HG03571 (cell line): ENCODE measurements around the gene SELENOV.
"Not testable (repeated sequence)": the region's sequence is repeated elsewhere in the genome, so short reads cannot be mapped to it uniquely, and the experiment has no call there.

Experiments
- ATAC-seq: cut with Tn5 transposase; IDR thresholded peaks from one replicate; pipeline ENCODE4 v1.9.1; 2021; ENCODE audit not compliant: unreplicated experiment

The SELENOV gene, protein sequence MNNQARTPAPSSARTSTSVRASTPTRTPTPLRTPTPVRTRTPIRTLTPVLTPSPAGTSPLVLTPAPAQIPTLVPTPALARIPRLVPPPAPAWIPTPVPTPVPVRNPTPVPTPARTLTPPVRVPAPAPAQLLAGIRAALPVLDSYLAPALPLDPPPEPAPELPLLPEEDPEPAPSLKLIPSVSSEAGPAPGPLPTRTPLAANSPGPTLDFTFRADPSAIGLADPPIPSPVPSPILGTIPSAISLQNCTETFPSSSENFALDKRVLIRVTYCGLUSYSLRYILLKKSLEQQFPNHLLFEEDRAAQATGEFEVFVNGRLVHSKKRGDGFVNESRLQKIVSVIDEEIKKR

DNA sequence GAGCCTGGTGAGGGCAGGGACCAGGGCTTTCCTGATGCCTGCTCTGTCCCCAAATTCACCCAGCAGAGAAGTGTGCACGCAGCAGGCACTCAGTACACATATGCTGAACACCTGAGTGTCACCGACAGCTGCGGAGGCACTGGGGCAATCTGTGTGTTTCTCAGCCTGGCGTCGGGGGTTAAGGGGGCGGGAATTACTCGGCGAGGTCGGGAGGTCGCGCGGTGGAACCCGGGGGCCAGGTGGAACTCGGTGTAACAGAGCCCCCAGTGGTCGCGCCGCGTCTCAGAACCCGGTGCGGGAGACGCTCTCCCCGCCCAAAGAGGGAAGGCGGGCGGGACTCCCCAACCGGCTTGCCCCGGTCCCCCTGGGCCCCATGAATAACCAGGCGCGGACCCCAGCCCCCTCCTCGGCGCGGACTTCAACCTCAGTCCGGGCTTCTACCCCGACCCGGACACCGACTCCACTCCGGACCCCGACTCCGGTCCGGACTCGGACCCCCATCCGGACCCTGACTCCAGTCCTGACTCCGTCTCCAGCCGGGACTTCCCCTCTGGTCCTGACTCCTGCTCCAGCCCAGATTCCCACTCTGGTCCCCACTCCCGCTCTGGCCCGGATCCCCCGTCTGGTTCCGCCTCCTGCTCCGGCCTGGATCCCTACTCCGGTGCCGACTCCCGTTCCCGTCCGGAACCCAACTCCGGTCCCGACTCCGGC is at the start of gene SELENOV:
Gene SELENOV (plus strand): TSS at position 300 of the 711 bp plus-strand sequence. CDS start 74 bp downstream, at position 374.
- ATAC-seq: no peak

DNA sequence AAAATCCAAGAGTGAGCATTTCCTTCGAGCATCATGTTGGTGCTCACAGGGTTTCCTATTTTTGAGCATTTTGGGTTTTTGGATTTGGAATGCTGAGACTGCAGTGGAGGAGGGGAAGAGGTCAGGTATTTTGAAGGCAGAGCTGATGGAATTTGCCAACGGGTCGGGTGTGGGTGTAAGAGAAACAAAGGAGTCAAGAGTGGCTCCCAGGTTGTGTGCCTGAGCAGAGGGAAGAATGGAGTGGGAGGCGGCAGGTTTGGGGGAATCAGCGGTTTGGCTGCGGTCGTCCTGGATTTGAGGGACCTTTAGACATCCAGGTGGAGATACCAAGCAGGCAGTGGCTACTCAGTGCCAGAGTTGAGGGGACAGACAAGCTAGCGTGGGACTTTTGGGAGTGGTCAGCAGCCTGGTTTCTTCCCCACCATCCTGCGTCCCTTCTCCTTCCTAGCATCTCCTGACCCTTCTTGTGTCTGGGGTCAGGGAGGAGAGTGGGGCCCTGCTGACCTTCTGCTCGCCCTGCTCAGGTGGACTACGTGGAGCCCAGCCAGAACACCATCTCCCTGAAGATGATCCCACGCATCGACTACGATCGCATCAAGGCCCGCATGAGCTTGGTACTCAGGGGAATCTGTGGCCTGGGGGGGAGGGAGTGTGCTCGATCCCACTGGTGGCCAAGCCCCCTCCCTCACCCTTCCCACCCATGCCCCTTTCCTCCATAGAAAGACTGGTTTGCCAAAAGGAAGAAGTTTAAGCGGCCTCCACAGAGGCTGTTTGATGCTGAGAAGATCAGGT is 48.8 kb upstream of the SELENOV start:
- ATAC-seq: no peak

DNA sequence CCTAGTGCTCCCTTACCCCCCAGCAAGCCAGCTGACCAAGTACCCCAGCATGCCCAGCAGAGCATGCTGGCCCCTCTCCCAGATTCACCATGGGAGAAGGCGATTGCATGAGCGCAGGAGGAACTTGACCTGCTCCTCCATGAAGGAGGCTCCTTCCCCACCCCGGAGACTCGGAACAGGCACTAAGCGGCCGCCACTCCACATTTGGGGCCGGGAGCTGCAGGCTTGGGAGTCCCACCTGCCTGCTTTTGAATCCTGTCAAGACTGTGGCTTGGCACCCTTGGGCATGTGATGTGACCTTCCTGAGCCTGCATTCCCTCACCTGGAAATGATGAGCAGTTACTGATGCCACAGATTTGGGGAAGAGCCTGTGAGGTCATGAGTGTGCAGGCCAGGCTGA is 47.0 kb upstream of the SELENOV start:
- ATAC-seq: no peak

DNA sequence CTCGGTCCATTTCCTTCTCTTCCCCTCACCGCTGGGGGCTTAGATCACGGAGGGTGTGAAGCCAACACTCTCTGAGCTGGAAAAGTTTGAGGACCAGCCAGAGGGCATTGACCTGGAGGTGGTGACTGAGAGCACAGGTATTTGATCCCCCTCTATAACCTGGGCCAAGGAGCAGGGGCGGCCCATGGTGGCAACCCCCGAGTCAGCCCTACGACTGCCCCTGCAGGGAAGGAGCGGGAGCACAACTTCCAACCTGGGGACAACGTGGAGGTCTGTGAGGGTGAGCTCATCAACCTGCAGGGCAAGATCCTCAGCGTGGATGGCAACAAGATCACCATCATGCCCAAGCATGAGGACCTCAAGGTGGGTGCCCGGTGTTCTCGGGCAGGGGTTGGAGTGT is 45.9 kb upstream of the SELENOV start:
- no peak for ATAC-seq

DNA sequence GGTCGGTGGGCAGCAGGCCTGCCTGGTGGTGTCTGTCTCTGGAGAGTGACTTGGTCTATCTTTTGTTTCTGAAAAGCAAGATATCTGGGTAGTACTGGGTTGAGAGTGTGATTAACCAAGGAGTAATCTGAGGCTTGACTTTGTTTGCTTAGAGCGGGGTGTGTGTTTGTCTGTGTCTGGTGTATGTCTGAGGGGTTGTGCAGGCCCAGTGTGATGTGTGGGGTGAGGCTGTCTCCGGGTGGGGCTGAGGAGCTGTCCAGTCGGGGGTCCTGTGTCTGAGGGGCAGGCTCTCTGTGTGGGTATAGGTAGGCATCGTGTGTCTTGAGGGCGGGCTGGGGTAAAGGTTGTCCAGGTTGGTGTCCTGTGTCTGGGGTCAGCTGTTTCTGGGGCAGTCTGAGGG is 45.4 kb upstream of the SELENOV start:
- no peak for ATAC-seq

DNA sequence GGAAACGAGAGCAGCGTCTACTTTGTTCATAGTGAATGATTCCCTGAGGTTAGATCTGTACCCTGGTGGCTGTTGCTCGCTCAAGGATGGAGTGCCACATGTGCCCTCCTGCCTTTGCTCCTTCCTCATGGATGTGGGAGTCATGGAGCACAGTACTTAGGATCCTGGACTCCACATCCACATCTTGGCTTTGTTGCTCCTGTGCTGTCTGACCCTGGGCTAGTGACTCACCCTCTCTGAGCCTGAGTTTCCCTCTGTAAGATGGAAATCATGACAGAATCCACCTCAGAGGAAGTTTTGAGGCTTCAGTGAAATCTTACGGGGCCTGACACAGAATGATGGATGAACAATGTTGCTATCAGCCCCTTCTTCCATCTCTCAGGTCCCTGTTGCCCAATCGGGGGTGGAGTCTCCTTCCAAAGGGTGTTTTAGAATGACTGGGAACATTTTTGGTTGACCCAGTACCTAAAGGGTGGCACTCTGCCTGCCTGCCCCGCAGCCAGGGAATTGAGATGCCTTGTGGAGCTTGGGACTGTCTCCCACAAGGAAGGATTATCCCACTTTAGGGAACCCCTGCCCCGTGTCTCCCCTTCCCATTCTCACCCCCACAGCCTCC is 44.1 kb upstream of the SELENOV start:
- no peak for ATAC-seq

DNA sequence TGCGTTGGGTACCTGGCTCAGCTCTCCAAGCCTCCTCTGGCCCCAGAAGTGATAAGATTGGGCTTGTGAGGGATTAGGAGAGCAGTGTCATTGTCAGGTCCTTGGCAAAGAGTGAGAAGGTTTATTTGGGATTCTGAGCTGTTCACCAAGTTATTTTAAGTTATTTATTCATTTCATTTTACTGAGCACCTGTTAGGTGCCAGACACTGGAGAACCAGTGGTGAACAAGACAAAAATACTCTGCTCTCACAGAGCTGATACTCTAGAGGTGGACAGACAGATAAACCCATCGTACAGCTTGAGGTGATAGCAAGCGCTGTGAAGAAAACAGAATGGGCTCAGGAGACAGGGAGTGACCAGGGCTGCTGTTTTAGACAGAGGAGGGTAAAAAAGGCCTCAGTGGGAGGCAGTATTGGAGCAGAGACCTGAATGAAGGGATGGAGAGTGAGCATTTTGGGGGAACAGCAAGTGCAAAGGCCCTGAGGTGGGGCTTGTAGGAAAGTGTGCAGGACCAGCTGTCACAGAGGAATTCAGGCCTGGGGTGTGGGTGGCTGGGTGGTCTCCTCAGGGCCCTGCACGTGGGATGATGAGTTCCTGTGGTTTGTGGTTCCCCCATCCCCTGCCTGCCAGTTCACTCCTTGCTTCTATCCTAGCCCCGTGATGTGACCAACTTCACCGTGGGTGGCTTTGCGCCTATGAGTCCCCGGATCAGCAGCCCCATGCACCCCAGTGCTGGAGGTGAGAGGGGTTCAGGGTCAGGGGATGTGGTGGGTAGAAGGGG is 43.0 kb upstream of the SELENOV start:
- no peak for ATAC-seq

DNA sequence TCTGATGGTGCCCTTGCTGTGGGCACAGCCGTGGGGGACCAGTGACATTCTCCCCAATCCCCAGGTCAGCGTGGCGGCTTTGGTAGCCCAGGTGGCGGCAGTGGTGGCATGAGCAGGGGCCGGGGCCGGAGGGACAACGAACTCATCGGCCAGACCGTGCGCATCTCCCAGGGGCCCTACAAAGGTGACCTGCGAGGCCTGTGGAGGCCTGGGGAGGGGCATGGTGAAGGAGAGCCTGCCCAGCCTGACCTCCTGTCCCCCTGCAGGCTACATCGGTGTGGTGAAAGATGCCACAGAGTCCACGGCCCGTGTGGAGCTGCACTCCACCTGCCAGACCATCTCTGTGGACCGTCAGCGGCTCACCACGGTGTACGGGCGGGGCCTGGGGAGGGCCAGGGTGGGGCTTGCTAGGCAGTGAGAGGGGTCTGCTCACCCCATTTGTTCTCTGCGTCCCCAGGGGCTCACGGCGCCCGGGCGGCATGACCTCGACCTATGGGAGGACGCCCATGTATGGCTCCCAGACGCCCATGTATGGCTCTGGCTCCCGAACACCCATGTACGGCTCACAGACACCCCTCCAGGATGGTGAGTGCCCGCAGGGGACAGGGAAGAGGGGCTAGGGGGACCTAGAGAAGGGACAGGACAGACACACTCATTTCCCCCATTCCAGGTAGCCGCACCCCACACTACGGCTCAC is 42.0 kb upstream of the SELENOV start:
- ATAC-seq: no peak

DNA sequence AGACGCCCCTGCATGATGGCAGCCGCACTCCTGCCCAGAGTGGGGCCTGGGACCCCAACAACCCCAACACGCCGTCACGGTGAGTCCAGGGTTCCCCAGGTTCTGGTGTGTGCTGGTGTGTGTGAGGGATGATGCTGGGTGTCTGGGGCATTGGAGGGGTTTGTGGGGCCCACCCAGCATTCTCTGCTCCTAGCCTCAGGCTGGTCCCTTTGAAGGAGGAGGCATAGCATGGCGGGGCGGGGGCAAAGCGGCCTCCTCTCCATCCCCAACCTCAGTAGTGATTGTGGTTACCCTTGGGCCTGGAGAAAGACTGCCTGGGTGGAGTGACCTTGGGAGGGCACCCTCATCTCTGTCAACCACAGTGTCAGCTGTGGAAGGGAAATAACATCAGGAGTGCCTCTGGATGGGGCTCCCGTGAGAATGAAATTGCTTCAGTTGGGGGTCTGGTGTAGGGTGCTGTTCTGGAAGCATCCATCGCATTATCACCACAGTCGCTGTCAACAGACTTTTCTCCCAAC is 41.4 kb upstream of the SELENOV start:
- ATAC-seq: no peak

DNA sequence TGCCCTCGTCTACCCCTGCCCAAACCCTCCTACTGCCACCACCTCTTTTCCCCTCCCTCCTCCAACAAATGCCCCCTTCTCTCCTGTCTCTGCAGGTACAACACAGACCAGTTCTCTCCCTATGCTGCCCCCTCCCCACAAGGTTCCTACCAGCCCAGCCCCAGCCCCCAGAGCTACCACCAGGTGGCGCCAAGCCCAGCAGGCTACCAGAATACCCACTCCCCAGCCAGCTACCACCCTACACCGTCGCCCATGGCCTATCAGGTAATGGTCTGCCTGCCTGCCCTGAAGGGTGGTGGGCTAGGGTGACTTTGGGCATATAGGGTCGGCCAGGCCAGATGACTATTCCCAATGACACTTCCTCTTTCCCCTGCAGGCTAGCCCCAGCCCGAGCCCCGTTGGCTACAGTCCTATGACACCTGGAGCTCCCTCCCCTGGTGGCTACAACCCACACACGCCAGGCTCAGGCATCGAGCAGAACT is 40.8 kb upstream of the SELENOV start:
- ATAC-seq: no peak

DNA sequence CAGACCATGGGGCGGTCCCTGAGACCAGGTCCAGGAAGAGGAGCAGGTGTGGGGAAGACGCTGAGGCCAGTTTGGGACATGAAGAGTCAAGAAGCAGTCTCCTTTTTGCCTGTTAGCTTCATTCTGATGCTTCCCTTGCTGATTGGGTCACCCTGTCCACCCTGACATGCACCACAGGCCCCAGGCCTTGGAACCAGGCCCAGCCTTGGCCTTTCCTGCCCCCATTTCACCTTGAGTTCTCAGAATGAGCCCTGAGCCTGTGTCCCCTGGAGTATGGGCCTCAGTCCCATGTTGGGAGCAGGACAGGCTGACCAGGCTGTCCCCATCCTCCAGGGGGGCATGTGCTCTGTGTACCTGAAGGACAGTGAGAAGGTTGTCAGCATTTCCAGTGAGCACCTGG is 39.2 kb upstream of the SELENOV start:
- no peak for ATAC-seq

DNA sequence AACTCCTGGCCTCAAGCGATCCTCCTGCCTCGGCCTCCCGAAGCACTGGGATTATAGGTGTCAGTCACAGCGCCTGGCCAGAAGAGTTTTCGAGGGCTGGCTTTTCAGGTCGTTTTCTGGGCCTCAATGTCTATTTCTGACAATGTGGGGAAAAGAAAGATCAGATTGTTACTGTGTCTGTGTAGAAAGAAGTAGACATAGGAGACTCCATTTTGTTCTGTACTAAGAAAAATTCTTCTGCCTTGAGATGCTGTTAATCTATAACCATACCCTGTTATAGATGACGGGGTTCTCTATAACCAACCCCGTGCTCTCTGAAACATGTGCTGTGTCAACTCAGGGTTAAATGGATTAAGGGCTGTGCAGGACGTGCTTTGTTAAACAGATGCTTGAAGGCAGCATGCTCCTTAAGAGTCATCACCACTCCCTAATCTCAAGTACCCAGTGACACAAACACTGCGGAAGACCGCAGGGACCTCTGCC is 35.6 kb upstream of the SELENOV start:
- ATAC-seq: not testable (repeated sequence)

DNA sequence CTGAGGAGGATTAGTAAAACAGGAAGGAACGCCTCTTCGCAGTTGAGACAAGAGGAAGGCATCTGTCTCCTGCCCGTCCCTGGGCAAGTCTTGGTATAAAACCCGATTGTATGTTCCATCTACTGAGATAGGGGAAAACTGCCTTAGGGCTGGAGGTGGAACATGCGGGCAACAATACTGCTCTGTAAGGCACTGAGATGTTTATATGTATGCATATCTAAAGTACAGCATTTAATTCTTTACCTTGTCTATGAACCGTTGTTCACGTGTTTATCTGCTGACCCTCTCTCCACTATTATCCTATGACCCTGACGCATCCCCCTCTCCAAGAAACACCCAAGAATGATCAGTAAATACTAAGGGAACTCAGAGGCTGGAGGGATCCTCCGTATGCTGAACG is 35.0 kb upstream of the SELENOV start:
- ATAC-seq: no peak

DNA sequence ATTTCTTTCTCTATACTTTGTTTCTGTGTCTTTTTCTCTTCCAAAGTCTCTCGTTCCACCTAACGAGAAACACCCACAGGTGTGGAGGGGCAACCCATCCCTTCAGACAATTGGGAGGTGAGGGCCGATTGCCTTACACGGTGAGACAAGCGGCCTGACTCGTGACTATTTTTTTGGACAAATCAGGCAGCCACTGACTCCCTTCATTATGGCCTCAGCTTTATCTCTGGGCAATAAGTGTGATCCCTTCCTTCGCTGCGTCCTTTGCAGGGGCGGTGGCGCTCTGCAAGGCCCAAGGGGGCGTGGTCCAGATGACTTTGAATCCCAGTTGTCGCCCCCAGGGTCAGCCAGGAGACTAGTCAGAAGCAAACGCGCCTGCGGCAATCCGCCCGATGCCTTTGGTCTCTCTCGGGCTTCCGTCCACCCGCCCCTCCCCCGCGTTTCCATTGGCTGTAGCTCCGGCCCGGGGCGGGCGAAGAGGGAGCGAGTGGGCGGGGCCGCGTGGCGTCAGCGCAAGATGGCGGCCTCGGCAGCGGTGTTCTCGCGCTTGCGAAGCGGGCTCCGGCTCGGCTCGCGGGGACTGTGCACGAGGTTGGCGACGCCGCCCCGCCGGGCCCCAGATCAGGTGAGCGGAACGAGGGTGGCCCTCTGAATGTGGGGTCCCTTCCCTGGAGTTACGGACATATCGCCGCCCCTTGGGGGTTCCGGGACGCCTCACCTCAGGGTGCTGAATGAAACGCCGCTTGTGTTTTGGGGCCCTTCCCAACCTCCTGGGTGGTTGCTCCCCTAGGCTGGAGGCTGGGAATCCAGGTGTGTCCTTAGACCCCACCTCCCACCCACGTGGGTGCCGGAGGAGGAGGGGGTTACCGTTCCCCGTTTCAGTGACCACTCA is 34.4 kb upstream of the SELENOV start, which contains the start of gene TIMM50:
Gene TIMM50 (plus strand): TSS at position 502 of the 892 bp plus-strand sequence. CDS start 16 bp downstream, at position 518.
- ATAC-seq: peak; percentile 81

DNA sequence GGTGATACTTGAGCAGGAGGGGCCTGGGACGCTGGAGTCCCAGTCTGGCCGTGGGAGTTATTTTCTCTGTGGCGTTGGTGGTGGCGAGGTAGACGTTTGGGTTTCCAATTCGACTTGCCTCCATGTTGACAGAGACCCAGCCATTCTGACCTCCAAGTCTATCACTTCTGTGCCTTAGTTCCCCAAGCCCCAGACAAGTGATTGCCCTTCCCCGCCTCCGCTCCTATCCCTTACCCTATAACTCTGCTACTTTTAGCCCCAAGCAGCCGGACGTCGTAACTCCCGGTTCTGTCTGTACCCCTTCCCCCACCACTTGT is 33.8 kb upstream of the SELENOV start:
- no peak for ATAC-seq

DNA sequence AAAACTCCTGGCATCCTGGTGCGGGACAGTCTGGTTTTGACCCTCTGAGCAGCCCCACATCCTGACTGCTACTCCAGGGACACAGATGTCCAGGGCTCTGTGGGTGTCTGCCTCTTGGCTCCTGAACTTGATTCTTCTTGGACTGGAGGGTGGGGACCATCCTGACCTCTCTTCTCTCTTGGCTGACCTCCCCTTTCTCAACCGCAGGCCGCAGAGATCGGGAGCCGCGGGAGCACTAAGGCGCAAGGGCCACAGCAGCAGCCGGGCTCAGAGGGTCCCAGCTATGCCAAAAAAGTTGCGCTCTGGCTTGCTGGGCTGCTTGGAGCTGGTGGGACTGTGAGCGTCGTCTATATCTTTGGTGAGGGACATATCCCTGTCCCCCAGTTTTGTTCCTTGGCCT is 33.3 kb upstream of the SELENOV start:
- no peak for ATAC-seq

DNA sequence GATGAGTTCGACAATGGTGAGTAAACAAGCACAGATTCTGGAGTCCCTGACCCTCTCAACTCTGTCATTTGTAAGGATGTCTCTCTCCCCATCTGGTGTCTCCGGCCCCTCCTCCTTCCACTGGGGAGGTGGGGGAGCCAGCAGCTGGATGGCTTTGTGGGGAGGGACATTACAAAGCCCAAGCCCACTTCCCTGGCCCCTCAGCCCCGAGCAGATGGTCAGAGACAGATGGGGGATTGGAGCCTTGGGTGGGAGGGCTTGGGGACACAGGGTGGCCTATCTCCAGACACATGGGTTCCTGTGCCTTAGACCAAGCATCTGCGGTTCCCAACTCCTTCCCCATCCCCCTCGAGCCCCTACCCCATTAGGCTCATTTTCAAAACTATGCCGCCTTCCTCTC is 31.8 kb upstream of the SELENOV start:
- no peak for ATAC-seq

DNA sequence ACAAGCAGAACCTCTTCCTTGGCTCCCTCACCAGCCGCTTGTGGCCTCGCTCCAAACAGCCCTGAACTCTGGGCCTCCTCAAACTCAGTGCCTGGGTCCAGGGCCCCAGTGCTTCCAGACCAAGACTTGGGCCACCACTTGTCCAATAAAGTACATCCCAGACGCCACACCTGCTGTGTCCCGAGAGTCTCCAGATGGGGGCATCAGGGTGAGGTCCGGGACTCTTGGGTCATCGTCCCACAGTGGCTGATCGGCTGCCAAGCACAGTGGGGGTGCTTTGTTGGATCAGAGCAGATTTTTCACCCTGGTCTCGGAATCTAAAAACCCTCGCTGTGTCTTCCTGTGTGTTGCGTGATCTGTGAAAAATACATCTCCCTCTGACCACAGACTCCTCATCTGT is 25.2 kb upstream of the SELENOV start:
- no peak for ATAC-seq
